ENCODE data around the gene HNRNPU.

- TF ChIP-seq CTCF (IDR thresholded peaks at IDR 0.05; ENCODE audit: poor library complexity) (no peak), EZH2 (IDR thresholded peaks at IDR 0.05; ENCODE audit: borderline replicate concordance) (no peak), EZH2phosphoT487 (IDR thresholded peaks at IDR 0.05; ENCODE audit: low read depth, severe bottlenecking, unreplicated experiment) (no peak)
Measured at GRCh38 chr1:244822878-244823277, 41.5 kb downstream of the HNRNPU start.
